Mononuclear cell (primary cell): Measurements from ENCODE around the gene KRT32. TPM values are rescaled to one million over a fixed set of nuclear protein-coding genes. Genes with fewer than 3 reads are reported as not detected.

Experiments
- H3K27me3 ChIP-seq: 2 replicates; pipeline ENCODE4 v1.6.0; 2011; ENCODE audit warnings: low read length, control low read depth; ENCODE audit not compliant: insufficient read depth
- H3K4me1 ChIP-seq: 2 replicates; pipeline ENCODE4 v1.5.1; 2011; ENCODE audit warnings: mild to moderate bottlenecking, low read length, control low read depth; ENCODE audit not compliant: insufficient read depth
- H3K4me3 ChIP-seq: 2 replicates; pipeline ENCODE4 v1.5.1; 2011; ENCODE audit warnings: mild to moderate bottlenecking, low read length, moderate library complexity
- H3K9me3 ChIP-seq: 2 replicates; pipeline ENCODE4 v1.5.1; 2011; ENCODE audit warnings: low read depth, mild to moderate bottlenecking, control low read depth, low read length
- total RNA-seq: library from RNA; depleted of rRNA; stranded (reverse); fragments of >200 nt; gene quantifications from one replicate; pipeline ENCODE4 v1.2.3, GENCODE V29; 2012

KRT32 gene
- total RNA-seq, 1 donor, result not detected

GRCh38 chr17:41416479-41416878 lies 50.7 kb downstream of the KRT32 start:
- H3K27me3 ChIP-seq, result no peaks in the 10 kb centered on the region
- no peak overlapping the region for H3K4me3 ChIP-seq
- H3K9me3 ChIP-seq, result no peaks in the 10 kb centered on the region
- peaks cover 7% of the 10 kb centered on the region for H3K4me1 ChIP-seq

GRCh38 chr17:41415833-41416335 lies 51.3 kb downstream of the KRT32 start:
- no peaks in the 10 kb centered on the region for H3K9me3 ChIP-seq
- no peak overlapping the region for H3K4me3 ChIP-seq
- H3K4me1 ChIP-seq, result peaks cover 7% of the 10 kb centered on the region
- H3K27me3 ChIP-seq, result no peaks in the 10 kb centered on the region

- Histone ChIP-seq H3K27me3 (no peaks in the 10 kb centered on the region), H3K4me3 (no peak overlapping the region), H3K9me3 (no peaks in the 10 kb centered on the region), H3K4me1 (peaks cover 7% of the 10 kb centered on the region)
Measured at GRCh38 chr17:41415411-41415810, 51.8 kb downstream of the KRT32 start.

- Histone ChIP-seq H3K9me3 (no peaks in the 10 kb centered on the region), H3K4me1 (peaks cover 7% of the 10 kb centered on the region), H3K4me3 (no peak overlapping the region), H3K27me3 (no peaks in the 10 kb centered on the region)
Measured at GRCh38 chr17:41413982-41414381, 53.2 kb downstream of the KRT32 start.

- Histone ChIP-seq H3K9me3 (no peaks in the 10 kb centered on the region), H3K4me3 (no peak overlapping the region), H3K27me3 (no peaks in the 10 kb centered on the region), H3K4me1 (peaks cover 7% of the 10 kb centered on the region)
Measured at GRCh38 chr17:41413353-41413957, 53.7 kb downstream of the KRT32 start.

GRCh38 chr17:41411072-41411840 lies 55.9 kb downstream of the KRT32 start:
- H3K4me3 ChIP-seq, result no peak overlapping the region
- H3K27me3 ChIP-seq, result no peaks in the 10 kb centered on the region
- no peaks in the 10 kb centered on the region for H3K9me3 ChIP-seq

More at GRCh38 chr17:41411072-41411840, 55.9 kb downstream of the KRT32 start:
- H3K4me1 ChIP-seq, result no peaks in the 10 kb centered on the region

Other genes starting within 250 kb of the KRT32 start
- not detected for gene KRTAP9-2, start 240.7 kb downstream of the KRT32 start, total RNA-seq
- not detected for gene KRTAP9-3, start 234.9 kb downstream of the KRT32 start, total RNA-seq
- not detected for gene KRTAP9-8, start 229.4 kb downstream of the KRT32 start, total RNA-seq
- gene KRTAP9-4, start 217.7 kb downstream of the KRT32 start, total RNA-seq, result not detected
- not detected for gene KRTAP9-9, start 212.0 kb downstream of the KRT32 start, total RNA-seq
- gene KRTAP9-6, start 202.0 kb downstream of the KRT32 start, total RNA-seq, result not detected
- not detected for gene KRTAP9-7, start 191.7 kb downstream of the KRT32 start, total RNA-seq
- gene KRTAP29-1, start 164.5 kb downstream of the KRT32 start, total RNA-seq, result not detected
- 0.21 TPM for gene KRTAP16-1, start 158.1 kb downstream of the KRT32 start, total RNA-seq
- gene KRTAP17-1, start 151.7 kb downstream of the KRT32 start, total RNA-seq, result not detected
- not detected for gene KRT33A, start 116.6 kb downstream of the KRT32 start, total RNA-seq
- not detected for gene KRT33B, start 97.6 kb downstream of the KRT32 start, total RNA-seq
- 0.10 TPM for gene KRT34, start 85.1 kb downstream of the KRT32 start, total RNA-seq
- gene KRT31, start 69.8 kb downstream of the KRT32 start, total RNA-seq, result not detected
- gene KRT37, start 42.8 kb downstream of the KRT32 start, total RNA-seq, result not detected
- not detected for gene KRT38, start 26.4 kb downstream of the KRT32 start, total RNA-seq
- not detected for gene KRT35, start 13.8 kb upstream of the KRT32 start, total RNA-seq
- not detected for gene KRT36, start 22.5 kb upstream of the KRT32 start, total RNA-seq
- gene KRT13, start 38.2 kb upstream of the KRT32 start, total RNA-seq, result 0.73 TPM
- not detected for gene KRT15, start 51.5 kb upstream of the KRT32 start, total RNA-seq
- gene KRT19, start 60.9 kb upstream of the KRT32 start, total RNA-seq, result 0.21 TPM
- 0.10 TPM for gene KRT9, start 104.7 kb upstream of the KRT32 start, total RNA-seq
- gene KRT14, start 119.5 kb upstream of the KRT32 start, total RNA-seq, result not detected
- gene KRT16, start 145.4 kb upstream of the KRT32 start, total RNA-seq, result not detected
- 0.42 TPM for gene KRT17, start 157.2 kb upstream of the KRT32 start, total RNA-seq
- 719 TPM for gene EIF1, start 221.5 kb upstream of the KRT32 start, total RNA-seq
- gene GAST, start 244.9 kb upstream of the KRT32 start, total RNA-seq, result not detected